ENCODE measurements around the gene OR52N1. TPM values are rescaled to one million over a fixed set of nuclear protein-coding genes. Genes with fewer than 3 reads are reported as not detected.

The OR52N1 gene
- not detected for polyA plus RNA-seq (ENCODE audit: insufficient read length in 12 of 12)
- long read RNA-seq, donor 1, result 0 reads
- long read RNA-seq, donor 2, result 0 reads
- long read RNA-seq, donor 3, result 0 reads
- long read RNA-seq, donor 4, result 0 reads
- long read RNA-seq, donor 5, result 0 reads
- long read RNA-seq, donor 6, result 0 reads
- long read RNA-seq, donor 7, result 0 reads
- long read RNA-seq, donor 8, result 0 reads
- long read RNA-seq, donor 9, result 0 reads
- long read RNA-seq, donor 10, result 0 reads
- long read RNA-seq, donor 11, result 0 reads

GRCh38 chr11:5791165-5791564 is at the start of gene OR52N1:
Gene OR52N1 (minus strand): TSS chr11:5791265. CDS start chr11:5788816, 2,449 bp downstream.
- no peak for DNase-seq

- no peak for DNase-seq
These were observed 46.6 kb upstream of the OR52N1 start for GRCh38 chr11:5837695-5838094.

- no peak for DNase-seq
These were observed 42.4 kb upstream of the OR52N1 start for GRCh38 chr11:5833446-5833845.

GRCh38 chr11:5831196-5831829 is 40.2 kb upstream of the OR52N1 start:
- DNase-seq, result no peak

- DNase-seq, result no peak
These were observed 27.3 kb upstream of the OR52N1 start for GRCh38 chr11:5818245-5818886.

- DNase-seq, result no peak
These were observed 24.5 kb upstream of the OR52N1 start for GRCh38 chr11:5815534-5815933.

GRCh38 chr11:5809905-5810795 is 19.1 kb upstream of the OR52N1 start:
- no peak for DNase-seq

- DNase-seq, result no peak
These were observed 18.1 kb upstream of the OR52N1 start for GRCh38 chr11:5809122-5809519.

GRCh38 chr11:5808500-5809121 is 17.5 kb upstream of the OR52N1 start, which contains the start of gene OR52N2:
Gene OR52N2 (plus strand): TSS chr11:5808924. CDS start chr11:5820336, 11,412 bp downstream.
- DNase-seq, result peak; percentile 70

- DNase-seq, result no peak
These were observed 16.5 kb upstream of the OR52N1 start for GRCh38 chr11:5807580-5807979.

- DNase-seq, result no peak
These were observed 12.9 kb upstream of the OR52N1 start for GRCh38 chr11:5803982-5804381.

GRCh38 chr11:5796541-5796940 is 5.5 kb upstream of the OR52N1 start:
- DNase-seq, result no peak

- DNase-seq, result no peak
These were observed 7.8 kb downstream of the OR52N1 start, which contains the start of gene OR52N5 for GRCh38 chr11:5783255-5783654. Gene OR52N5 (minus strand): TSS chr11:5783355. CDS start chr11:5778634, 4,721 bp downstream.

- DNase-seq, result no peak
These were observed 24.0 kb downstream of the OR52N1 start for GRCh38 chr11:5767056-5767455.

GRCh38 chr11:5753943-5754342 is 37.1 kb downstream of the OR52N1 start, which contains the start of gene OR52N4:
Gene OR52N4 (plus strand): TSS chr11:5754243. CDS start chr11:5754741, 498 bp downstream.
- DNase-seq, result no peak

- DNase-seq, result no peak
These were observed 41.2 kb downstream of the OR52N1 start for GRCh38 chr11:5749836-5750235.

GRCh38 chr11:5746614-5747013 is 44.5 kb downstream of the OR52N1 start:
- DNase-seq, result no peak

- no peak for DNase-seq
These were observed 52.6 kb downstream of the OR52N1 start for GRCh38 chr11:5738431-5738830.

- no peak for DNase-seq
These were observed 53.2 kb downstream of the OR52N1 start for GRCh38 chr11:5737670-5738392.

- no peak for DNase-seq
These were observed 54.0 kb downstream of the OR52N1 start for GRCh38 chr11:5737091-5737490.
